CD4-positive, alpha-beta T cell treated with Interleukin-12 subunit alpha and Interleukin-12 subunit beta, for 1 hour (primary cell): ENCODE measurements around the gene FGGY.

Source experiments
- DNase-seq: peaks from one replicate; pipeline ENCODE4 v3.0.0-alpha.2; 2020

The FGGY gene

GRCh38 chr1:59417406-59417805 is 120.5 kb downstream of the FGGY start:
- no peak for DNase-seq

GRCh38 chr1:59418363-59419144 is 121.7 kb downstream of the FGGY start:
- DNase-seq = no peak

GRCh38 chr1:59419361-59420140 is 122.7 kb downstream of the FGGY start:
- no peak for DNase-seq

- DNase-seq = no peak
Measured at GRCh38 chr1:59421232-59421920, 124.5 kb downstream of the FGGY start.

GRCh38 chr1:59422921-59423575 is 126.2 kb downstream of the FGGY start:
- DNase-seq = no peak

GRCh38 chr1:59427155-59427554 is 130.3 kb downstream of the FGGY start:
- no peak for DNase-seq

GRCh38 chr1:59427784-59428183 is 130.9 kb downstream of the FGGY start:
- DNase-seq = no peak

- DNase-seq = no peak
Measured at GRCh38 chr1:59428828-59429227, 131.9 kb downstream of the FGGY start.

GRCh38 chr1:59429656-59430055 is 132.8 kb downstream of the FGGY start:
- DNase-seq = no peak

GRCh38 chr1:59431566-59432294 is 134.8 kb downstream of the FGGY start:
- DNase-seq = no peak

GRCh38 chr1:59432531-59433439 is 135.9 kb downstream of the FGGY start:
- no peak for DNase-seq

- no peak for DNase-seq
Measured at GRCh38 chr1:59433440-59433813, 136.5 kb downstream of the FGGY start.

GRCh38 chr1:59434336-59434735 is 137.4 kb downstream of the FGGY start:
- no peak for DNase-seq

- DNase-seq = no peak
Measured at GRCh38 chr1:59436637-59437036, 139.7 kb downstream of the FGGY start.

- DNase-seq = no peak
Measured at GRCh38 chr1:59438058-59438560, 141.2 kb downstream of the FGGY start.

- DNase-seq = no peak
Measured at GRCh38 chr1:59442492-59442891, 145.6 kb downstream of the FGGY start.

GRCh38 chr1:59443310-59443709 is 146.4 kb downstream of the FGGY start:
- no peak for DNase-seq

GRCh38 chr1:59444520-59444919 is 147.6 kb downstream of the FGGY start:
- no peak for DNase-seq

GRCh38 chr1:59445040-59445439 is 148.1 kb downstream of the FGGY start:
- DNase-seq = no peak

- no peak for DNase-seq
Measured at GRCh38 chr1:59446257-59446901, 149.5 kb downstream of the FGGY start.

GRCh38 chr1:59452026-59452425 is 155.1 kb downstream of the FGGY start:
- DNase-seq = no peak
